Measurements from ENCODE around the gene GPRC5A.

GPRC5A gene

DNA sequence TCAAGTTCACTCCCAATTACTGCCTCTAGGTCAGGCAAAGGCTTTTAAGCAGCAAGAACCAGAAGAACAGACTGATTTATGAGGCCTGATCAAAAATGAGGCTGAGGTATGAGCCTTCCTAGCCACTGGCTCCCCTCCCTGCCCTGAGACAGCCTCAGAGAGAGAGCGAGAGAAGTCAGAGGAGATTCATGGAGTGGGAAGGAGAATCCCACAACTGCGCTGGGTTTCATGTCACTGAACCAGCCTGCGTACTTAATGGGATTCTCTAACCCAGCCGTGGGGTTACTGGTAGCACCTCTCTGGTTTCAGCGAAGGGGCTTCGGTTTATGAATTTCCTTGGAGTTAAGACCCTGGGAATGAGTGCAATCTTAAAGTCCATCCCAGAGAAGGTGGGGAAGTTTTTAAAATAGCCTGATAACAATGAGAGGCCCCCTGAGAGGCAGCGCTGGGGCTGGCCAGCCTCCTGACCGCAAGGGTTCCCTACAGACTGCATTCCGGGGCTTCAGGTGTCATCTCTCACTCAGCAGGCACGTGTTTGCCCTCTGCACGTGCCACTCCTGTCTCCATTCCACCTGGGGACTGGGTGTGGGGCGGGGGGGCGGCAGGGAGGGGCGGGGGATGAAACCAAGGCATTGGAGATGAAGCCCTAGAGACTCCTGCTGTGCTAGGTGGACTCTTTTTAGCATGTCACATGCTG, 6.1 kb upstream of the GPRC5A start:
- no peak for DNase-seq (ENCODE audit: low spot score)

DNA sequence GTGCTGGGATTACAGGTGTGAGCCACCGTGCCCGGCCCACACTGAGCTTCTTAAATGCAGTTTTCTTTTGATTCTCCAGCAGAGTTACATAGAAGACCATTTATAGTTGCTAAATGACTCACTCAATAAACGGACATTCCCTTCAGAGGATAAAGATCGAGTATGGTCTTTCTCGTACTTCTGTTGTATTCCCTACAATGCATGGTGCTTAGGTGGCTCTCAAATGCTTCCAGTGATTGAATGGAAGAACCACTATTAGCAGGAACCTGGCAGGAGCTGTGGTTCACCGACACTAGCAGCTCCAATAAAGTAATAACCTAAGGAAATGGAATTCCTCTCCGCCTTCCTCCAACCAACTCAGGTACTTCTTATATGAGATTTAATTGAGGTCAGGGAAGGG, 3.9 kb upstream of the GPRC5A start:
- no peak for DNase-seq (ENCODE audit: low spot score)

DNA sequence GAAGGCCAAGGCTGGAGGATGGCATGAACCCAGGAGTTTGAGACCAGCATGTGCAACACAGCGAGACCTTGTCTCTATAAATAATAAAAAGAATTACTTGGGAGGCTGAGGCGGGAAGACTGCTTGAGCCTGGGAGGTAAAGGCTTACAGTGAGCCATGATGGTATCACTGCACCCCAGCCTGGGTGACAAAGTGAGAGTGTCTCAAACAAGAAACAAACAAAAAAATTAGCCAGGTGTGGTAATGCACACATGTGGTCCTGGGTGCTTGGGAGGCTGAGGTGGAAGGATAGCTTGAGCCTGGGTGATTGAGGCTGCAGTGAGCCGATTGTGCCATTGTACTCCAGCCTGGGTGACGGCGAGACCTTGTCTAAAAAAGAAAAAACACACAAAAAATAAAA, 1.7 kb upstream of the GPRC5A start:
- DNase-seq (ENCODE audit: low spot score): no peak

DNA sequence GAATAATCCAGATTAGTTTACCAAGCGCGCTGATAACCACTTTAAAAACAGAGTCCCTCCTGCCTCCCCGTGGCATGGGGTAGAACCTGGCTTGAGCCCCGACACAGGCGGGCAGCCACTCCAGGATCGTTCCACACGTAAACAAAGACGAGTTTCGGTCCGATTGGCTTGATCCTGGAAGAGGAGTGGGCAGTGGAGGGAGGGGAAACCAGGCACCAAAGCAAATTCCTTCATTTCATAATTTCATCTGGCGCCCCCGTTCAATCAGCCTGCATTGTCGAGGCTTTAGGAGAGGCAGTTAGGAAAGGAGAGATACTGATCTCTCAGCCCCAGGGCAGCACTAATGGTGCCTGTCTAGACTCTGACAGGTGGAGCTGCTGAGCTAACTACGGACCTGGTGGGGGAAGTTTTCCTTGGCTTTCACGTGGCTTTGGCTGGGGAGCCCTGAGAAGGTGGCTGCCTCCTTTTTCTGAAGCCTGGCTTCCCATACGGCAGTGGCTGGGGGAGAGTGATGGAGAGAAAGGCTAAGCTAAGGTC, 751 bp upstream of the GPRC5A start:
- no peak for DNase-seq (ENCODE audit: low spot score)

DNA sequence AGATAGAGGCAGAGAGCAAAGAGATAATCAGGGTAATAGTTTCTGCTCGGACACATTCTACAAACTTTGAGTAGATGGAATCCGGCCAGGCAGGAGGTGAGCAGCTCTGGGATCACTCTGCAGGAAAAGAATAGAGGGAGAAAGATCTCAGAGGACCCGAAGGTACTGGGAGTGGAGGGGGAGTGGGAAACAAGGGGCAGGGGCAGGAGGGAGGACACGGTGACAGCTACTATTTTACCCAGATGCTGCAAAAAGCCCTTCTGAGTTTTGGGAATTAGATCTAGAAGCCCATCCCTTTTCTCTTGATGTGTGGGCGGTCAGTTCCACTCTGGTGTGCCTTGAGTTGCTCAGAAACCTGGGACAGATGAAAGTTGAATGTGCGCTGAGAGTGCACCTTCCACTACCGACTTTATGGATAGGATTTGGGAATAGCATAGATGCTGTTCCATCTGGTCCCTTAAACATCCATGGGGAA, 556 bp downstream of the GPRC5A start:
- DNase-seq (ENCODE audit: low spot score): no peak

DNA sequence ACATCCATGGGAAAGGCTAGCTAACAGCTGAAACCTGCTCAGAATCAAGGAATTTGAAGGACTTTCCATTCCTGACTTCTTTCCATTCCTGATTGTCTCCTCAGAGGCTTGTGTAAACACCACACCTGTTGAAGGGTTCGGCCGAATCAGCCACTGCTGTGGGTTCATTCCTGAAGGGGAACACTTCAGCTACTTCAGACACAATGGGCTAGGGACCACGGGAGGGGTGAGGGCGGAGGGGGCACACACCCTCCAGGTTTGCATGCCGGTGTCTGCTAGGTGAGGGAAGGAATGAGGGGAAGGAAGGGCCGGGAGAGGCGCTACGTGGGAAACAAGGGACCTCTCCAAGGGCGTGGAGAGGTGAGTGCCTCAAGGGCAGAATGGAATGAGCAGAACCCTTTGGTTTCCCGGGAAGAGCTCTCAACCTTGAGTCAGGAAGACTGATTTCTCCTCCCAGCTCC, 1.3 kb downstream of the GPRC5A start:
- no peak for DNase-seq (ENCODE audit: low spot score)

DNA sequence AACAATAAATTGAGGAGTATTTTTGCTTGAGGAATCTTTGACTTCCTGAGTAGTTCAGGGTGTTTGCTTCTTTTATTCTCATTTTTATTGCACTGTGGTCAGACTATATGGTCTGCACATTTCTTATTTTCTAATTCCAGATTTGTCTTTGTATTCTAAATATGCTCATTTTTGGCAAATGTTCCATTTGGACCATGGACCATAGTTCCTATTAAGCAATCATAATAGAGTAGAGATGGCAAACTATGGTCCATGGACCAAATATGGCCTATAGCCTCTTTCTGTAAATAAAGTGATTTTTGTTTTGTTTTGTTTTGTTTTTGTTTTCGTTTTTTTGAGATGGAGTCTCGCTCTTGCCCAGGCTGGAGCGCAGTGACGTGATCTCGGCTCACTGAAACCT, 2.1 kb downstream of the GPRC5A start:
- no peak for DNase-seq (ENCODE audit: low spot score)

DNA sequence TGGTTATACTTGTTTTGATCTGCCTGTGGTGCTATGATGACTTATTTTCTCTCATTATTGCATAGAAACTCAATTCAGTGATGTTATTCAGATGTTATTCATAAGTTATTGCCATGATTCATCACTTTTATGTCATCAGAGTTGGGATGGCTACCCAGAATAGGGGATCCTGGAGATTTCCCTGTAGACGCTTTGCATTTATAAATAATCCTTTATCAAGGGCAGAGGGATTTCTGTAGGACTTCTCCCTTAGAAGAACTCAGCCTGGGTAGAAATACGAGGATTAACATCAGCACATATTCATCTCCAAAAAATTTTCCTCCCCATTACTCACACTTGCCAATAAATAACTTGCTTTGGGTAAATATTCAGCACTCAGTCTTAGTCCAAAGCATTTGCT, 4.9 kb downstream of the GPRC5A start:
- peak; percentile 39 for DNase-seq (ENCODE audit: low spot score)

DNA sequence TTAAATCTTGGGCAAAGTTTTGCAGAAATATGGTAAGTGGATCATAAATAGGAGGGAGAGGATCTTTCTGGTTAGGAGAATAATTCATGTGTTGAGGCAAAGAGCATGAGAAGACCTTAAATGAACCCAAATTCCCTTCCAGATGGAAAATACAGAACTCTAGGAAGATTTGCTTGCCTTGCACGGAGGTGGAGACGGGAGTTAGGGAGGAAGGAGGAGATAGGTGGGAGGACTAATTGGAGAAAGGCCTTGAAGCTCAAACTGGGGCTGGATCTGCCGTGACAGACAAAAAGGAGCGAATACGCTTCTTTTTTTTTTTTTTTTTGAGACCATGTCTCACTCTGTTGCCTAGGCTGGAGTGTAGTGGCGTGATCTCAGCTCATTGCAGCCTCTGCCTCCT, 5.9 kb downstream of the GPRC5A start:
- DNase-seq (ENCODE audit: low spot score): no peak

DNA sequence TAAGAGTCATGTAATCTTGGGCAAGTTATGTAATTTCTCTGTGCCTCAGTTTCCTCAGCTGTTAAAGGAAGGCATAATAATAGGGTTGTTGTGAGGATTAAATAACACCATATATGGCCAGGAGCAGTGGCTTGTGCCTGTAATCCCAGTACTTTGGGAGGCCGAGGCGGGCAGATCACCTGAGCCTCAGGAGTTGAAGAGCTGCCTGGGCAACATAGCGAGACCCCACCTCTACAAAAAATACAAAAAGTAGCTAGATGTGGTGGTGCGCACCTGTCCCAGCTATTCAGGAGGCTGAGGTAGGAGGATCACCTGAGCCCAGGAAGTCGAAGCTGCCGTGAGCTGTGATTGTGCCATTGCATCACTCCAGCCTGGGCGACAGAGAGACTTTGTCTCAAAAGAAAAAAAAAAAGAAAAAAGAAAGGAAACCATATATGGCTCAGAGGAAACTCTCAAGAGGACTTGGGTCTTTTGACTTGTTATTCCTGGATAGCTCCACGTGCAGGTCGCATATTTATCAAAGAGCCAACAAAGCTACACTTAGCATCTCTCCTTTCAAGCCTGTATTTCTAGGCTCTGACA, 6.9 kb downstream of the GPRC5A start:
- no peak for DNase-seq (ENCODE audit: low spot score)

DNA sequence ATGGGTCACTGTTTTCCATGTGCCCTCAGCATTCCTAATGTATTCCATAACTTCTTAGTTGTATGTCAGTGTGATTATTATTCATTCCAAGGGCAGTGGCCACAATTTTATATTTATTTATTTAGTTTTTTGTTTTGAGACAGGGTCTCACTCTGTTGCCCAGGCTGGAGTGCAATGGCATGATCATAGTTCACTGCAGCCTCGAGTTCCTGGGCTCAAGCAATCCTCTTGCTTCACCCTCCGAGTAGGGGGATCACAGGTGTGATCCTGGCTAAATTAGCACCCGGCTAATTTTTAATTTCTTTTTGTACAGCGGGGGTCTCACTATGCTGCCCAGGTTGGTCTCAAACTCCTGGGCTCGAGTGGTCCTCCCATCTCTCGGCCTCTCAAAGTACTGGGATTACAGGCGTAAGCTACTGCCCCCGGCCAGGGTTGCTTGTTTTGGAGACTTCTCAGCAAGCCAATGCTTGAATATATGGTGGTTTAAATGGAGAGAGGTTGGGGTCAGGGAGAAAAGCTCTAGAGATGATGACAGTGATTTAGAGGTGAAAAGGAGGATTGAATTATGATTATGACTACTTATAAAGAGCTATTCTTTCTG, 7.6 kb downstream of the GPRC5A start:
- DNase-seq (ENCODE audit: low spot score): no peak

DNA sequence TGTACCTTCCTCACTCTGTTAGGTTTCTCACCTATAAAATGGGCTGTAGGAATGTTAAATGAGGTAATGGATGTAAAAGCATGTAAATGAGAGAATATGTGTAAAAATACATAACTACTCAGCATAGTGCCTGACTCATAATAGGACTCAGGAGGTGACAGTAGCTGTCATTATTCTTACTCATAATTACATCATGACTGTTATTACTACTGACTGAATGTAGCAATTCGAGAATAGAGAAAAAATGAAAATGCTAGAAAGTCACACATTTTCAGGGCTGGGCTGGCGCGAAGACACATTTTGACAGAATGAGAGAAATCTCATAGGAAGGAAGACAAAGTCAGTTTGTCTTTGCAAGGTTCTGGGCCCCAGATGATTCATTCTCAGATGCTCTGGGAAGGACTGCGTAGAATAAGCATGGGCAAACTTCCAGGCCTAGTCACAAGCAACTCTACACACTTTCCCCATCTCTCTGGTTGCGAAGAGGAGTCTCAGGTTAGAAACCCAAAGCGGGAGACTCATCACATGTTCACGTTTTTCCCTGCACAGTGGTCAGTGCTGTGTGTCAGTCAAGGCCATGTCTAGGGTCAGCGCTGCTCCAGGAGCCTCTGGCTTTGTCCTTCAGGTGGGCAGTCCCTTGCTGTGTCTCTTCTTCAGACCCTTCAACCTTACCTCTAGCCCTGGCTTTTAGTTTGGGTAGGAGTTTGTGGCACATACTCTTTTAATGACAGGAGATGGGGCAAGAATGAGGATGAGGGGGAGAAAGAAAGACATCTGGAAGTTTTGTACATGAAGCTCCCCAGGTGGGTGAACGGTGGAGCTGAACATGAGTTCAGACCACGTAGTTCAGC, 8.4 kb downstream of the GPRC5A start:
- peak; percentile 66 for DNase-seq (ENCODE audit: low spot score)

DNA sequence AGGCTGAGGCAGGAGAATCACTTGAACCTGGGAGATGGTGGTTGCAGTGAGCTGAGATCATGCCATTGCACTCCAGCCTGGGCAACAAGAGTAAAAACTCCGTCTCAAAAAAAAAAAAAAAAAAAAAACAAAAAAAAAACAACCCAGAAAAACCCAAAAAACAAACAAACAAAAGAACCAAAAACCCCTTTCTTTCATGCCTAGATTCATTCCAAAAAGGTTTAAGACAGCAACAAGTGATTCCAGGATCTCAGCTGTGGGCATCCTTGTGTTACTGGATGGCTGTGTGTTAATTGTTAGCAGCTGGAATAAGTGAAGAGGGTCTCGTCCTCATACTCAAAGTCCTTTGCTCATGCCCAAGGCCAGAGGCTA, 9.4 kb downstream of the GPRC5A start:
- DNase-seq (ENCODE audit: low spot score): no peak

DNA sequence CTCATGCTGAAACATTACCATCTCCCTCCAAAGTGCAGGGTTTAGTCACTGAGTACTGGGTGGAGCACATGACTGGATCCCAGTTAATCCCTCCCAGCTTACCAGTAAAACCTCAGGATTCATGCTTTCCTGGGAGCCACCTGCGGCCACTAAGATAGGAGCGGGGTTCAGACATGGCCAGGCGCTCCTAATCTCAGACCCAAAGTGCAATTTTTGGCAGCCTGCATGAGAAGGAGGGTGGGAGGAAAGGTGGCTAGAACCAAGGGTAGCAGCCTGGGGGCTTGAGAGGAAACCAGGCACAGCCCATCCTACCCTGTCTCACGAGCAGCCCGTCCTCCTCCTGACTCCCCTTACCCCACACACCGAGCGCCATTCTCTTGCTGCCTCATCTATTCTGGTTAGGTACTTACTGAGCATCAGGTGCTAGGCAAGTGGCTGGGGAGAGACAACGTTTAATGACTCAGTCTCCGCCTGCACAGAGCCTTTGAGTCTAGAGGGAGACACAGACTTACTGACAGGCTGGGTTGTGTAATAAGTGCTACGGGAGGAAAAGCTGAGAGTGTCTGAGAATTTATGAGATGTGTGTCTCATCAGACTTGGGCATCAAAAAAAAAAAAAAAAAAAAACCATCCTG, 9.9 kb downstream of the GPRC5A start:
- peak; percentile 76 for DNase-seq (ENCODE audit: low spot score)

DNA sequence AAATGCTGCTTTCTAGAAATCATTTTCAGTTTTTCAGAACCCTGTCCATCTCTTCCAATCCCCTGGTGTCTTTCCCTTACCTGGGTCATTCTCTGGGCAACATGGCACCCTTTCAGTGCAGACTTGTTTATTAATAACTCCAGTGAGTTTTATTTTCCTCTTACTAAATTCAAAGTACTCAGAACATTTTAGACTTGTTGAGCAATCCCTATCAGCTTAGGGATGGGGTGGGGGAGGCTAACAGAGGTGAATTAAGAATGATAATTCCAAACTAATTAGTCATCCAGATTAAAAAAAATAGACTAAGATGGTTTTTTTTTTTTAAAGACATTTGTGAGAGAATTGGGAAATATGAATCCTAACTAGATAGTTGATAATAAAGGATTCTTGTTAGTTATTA, 10.7 kb downstream of the GPRC5A start:
- peak; percentile 32 for DNase-seq (ENCODE audit: low spot score)

DNA sequence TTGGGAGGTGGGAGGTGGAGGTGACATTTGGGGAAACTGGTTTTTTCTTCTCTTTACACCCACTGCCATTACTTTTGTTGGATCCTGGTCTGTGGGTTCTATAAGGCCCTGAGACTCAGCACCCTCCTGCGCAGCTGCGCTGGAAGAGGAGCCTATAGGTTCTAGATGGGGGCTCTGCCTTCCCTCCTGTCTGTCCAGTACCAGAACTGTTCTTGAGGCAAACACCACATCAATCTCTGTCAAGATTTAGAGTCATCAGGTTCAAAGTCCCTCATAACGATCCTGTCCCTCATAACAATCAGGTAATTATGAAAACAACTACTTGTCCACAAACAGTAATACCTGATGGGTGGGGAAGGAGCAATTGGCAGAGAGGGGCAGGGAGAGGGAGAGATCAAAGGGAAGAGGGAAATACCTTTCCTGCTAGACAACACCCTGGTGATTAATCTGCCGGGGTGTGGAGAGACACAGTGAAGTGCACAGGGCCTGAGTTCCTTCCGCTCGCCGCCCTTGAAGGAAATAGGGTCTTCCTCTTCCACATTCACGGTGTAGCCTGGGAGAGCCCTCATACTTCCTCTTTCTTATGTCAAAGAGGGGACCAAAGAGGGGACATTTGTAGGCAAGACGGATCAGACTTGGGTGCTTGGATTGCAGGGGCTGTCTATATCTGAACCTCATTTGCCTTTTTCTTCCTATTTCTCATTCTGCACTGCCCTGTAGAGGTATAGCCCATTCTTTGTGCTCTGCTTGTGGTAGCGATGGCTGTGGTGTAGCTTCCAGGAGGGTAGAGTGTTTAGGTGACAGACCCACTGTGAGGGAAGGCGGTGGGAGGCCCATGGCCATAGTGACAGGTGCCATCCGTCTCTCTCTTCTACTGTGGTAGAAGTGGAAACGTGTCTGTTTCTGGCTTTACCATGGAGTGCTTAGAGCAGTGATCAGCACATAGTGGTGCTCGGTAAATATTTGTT, 12.6 kb downstream of the GPRC5A start:
- no peak for DNase-seq (ENCODE audit: low spot score)

DNA sequence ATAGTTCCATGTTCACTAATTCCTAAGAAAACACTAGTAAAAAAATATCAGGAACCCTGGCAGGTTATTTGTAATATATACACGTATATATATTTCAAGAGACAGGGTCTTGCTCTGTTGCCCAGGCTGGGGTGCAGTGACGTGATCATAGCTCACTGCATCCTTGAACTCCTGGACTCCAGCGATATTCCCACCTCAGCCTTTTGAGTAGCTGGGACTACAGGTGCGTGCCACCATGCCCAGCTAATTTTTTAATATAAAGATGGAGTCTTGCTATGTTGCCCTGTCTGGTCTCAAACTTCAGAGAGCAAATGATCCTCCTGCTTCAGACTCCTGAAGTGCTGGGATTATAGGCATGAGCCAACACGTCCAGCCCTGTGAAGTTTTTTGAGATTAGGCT, 16.2 kb downstream of the GPRC5A start:
- no peak for DNase-seq (ENCODE audit: low spot score)

DNA sequence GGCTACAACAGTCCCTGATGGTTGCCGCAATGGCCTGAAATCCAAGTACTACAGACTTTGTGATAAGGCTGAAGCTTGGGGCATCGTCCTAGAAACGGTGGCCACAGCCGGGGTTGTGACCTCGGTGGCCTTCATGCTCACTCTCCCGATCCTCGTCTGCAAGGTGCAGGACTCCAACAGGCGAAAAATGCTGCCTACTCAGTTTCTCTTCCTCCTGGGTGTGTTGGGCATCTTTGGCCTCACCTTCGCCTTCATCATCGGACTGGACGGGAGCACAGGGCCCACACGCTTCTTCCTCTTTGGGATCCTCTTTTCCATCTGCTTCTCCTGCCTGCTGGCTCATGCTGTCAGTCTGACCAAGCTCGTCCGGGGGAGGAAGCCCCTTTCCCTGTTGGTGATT, 16.9 kb downstream of the GPRC5A start:
- no peak for DNase-seq (ENCODE audit: low spot score)

DNA sequence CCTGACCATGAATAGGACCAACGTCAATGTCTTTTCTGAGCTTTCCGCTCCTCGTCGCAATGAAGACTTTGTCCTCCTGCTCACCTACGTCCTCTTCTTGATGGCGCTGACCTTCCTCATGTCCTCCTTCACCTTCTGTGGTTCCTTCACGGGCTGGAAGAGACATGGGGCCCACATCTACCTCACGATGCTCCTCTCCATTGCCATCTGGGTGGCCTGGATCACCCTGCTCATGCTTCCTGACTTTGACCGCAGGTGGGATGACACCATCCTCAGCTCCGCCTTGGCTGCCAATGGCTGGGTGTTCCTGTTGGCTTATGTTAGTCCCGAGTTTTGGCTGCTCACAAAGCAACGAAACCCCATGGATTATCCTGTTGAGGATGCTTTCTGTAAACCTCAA, 17.3 kb downstream of the GPRC5A start:
- DNase-seq (ENCODE audit: low spot score): no peak

DNA sequence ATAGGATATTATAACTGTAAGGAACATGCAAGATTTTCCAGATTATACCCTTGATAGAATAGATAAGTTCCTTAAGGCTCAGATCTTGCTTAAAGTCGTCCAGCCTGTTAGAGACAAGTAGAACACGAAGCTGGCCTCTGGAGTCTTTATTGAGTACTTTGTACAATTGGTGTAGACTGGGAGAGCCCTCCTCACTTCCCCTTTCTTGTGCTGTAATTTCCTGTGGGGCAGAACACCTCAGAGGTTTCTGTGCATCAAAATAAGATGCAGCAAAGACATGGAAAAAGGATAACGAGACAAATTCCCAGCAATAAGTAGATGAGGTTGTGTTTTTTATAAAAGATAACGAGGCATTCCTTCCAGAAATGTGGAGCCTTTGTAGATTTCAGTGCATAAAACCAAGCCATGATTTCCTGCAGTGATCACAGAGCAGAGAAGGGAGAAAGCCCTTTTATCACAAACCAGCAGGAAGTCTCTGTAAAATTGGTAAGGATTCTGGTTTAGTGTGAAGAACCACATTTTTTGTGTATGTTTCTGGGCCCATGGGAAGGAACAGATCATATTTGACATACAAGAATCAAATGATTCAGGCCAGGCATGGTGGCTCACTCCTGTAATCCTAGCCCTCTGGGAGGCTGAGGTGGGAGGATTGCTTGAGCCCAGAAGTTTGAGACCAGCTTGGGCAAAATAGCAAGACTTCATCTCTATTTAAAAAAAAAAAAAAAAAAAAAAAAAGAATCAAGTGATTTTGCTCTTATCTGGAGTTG, 18.0 kb downstream of the GPRC5A start:
- no peak for DNase-seq (ENCODE audit: low spot score)

Data from AG08395 (cell line).